Panc1 (cell line): ENCODE results near the gene EIPR1. TPM values are rescaled to one million over a fixed set of nuclear protein-coding genes. Genes with fewer than 3 reads are reported as not detected.

Source experiments
- ATAC-seq: fragments of 200-7000 bp; cut with Tn5 transposase; 2 replicates; pipeline ENCODE4 v1.9.1; 2020; ENCODE audit warnings: mild to moderate bottlenecking, moderate library complexity
- BruUV-seq: library from RNA; stranded (reverse); fragments of 400-500 nt; replicated peaks from 2 replicates; lab custom pipeline; 2021; lab: Mats Ljungman, UMichigan
- CTCF ChIA-PET: fragments of 300-600 bp; sonication (Branson Sonifier 250); formaldehyde crosslinking; loops from one replicate; lab custom pipeline; 2022; ENCODE audit warnings: antibody characterized with exemption; lab: Charles Lee
- POLR2A ChIA-PET: fragments of 300-600 bp; sonication (Branson Sonifier 250); formaldehyde crosslinking; loops from one replicate; lab custom pipeline; 2022; ENCODE audit warnings: antibody characterized with exemption; lab: Charles Lee
- DNase-seq: peaks from one replicate; pipeline ENCODE4 v3.0.0-alpha.2; 2010; ENCODE audit warnings: low read depth, low spot score
- H3K27ac ChIP-seq: 2 replicates; pipeline ENCODE4 v1.5.1; 2011; ENCODE audit warnings: mild to moderate bottlenecking, low read length, inconsistent platforms
- H3K27me3 ChIP-seq: fragments of 200-500 bp; sonication (Bioruptor generic); 2 replicates; pipeline ENCODE4 v1.6.0; 2014; ENCODE audit warnings: low read length, inconsistent platforms; ENCODE audit not compliant: control insufficient read depth, insufficient read depth
- H3K36me3 ChIP-seq: fragments of 200-500 bp; sonication (Bioruptor generic); 2 replicates; pipeline ENCODE4 v1.5.1; 2014; ENCODE audit warnings: inconsistent platforms, mild to moderate bottlenecking, low read length, moderate library complexity; ENCODE audit not compliant: control insufficient read depth, insufficient read depth
- H3K4me1 ChIP-seq: 2 replicates; pipeline ENCODE4 v1.5.1; 2011; ENCODE audit warnings: inconsistent platforms, mild to moderate bottlenecking, low read length, moderate library complexity; ENCODE audit not compliant: control insufficient read depth, insufficient read depth
- H3K4me3 ChIP-seq, 2 experiments: 2 replicates each; pipeline ENCODE4 v1.5.1; 2011 to 2012; ENCODE audit warnings: low read depth in 2 of 2, low read length in 2 of 2, mild to moderate bottlenecking in 2 of 2, inconsistent platforms in 1 of 2, moderate library complexity in 1 of 2
- H3K9me3 ChIP-seq: fragments of 200-500 bp; sonication (Bioruptor generic); 2 replicates; pipeline ENCODE4 v1.5.1; 2014; ENCODE audit warnings: low read depth, mild to moderate bottlenecking, inconsistent platforms, low read length, moderate library complexity; ENCODE audit not compliant: control insufficient read depth, insufficient read depth
- CTCF ChIP-seq: fragments of 450-650 bp; IDR thresholded peaks from 2 replicates; pipeline ENCODE4 v1.5.1; 2017; ENCODE audit warnings: mild to moderate bottlenecking
- POLR2AphosphoS5 ChIP-seq: IDR thresholded peaks from 2 replicates; pipeline ENCODE4 v1.6.1; 2012; ENCODE audit warnings: mild to moderate bottlenecking, low read depth, low read length, moderate library complexity
- REST ChIP-seq, 2 experiments: IDR thresholded peaks; 2 replicates each; pipeline ENCODE4 v1.6.1; 2011 to 2012; ENCODE audit warnings: low read depth in 2 of 2, control low read depth in 1 of 2, low read length in 1 of 2, mild to moderate bottlenecking in 1 of 2, moderate library complexity in 1 of 2; ENCODE audit not compliant: insufficient read depth in 1 of 2
- SIN3A ChIP-seq: IDR thresholded peaks from 2 replicates; pipeline ENCODE4 v1.6.1; 2012; ENCODE audit warnings: low read depth, mild to moderate bottlenecking, low read length, moderate library complexity, borderline replicate concordance; ENCODE audit not compliant: insufficient read depth
- TCF7L2 ChIP-seq: IDR thresholded peaks from 2 replicates; pipeline ENCODE4 v1.6.1; 2011; ENCODE audit warnings: mild to moderate bottlenecking, low read depth, low read length, inconsistent platforms
- in situ Hi-C: cut with HindIII; loops from 2 replicates; pipeline ENCODE4 v1.10.0; 2016; ENCODE audit warnings: low sequenced_read_pairs, low pct_unique_long_range_greater_than_20kb
- intact Hi-C: fragments of 100-400 bp; cut with micrococcal nuclease; formaldehyde crosslinking; loops from one replicate; pipeline ENCODE4 v1.10.0; 2022; ENCODE audit not compliant: unreplicated experiment
- total RNA-seq: library from RNA; stranded (reverse); gene quantifications from one replicate; pipeline ENCODE4 v1.2.1, GENCODE V29; 2021; ENCODE audit not compliant: unreplicated experiment

Gene EIPR1
- total RNA-seq, 1 experiment from 2014 or later: 26.7 TPM

- ATAC-seq: no peak
- intact Hi-C loops: no loop called here
- CTCF ChIA-PET: no interaction called here
- in situ Hi-C loops: no loop called here
- TF ChIP-seq SIN3A (no peak), POLR2AphosphoS5 (no peak), REST (IDR thresholded peaks at IDR 0.05; ENCODE audit: insufficient read depth in 1 of 2, low read depth in 2 of 2, low read length in 1 of 2) (no peak), CTCF (no peak), TCF7L2 (no peak)
- Histone ChIP-seq H3K4me3 (no peak overlapping the region), H3K27ac (no peak overlapping the region), H3K4me1 (no peaks in the 10 kb centered on the region), H3K9me3 (no peaks in the 10 kb centered on the region), H3K36me3 (no peaks in the 10 kb centered on the region), H3K27me3 (no peaks in the 10 kb centered on the region)
- BruUV-seq: no TSS peak
- no peak for DNase-seq
- POLR2A ChIA-PET: no interaction called here
Measured at GRCh38 chr2:3317871-3318590, 59.6 kb downstream of the EIPR1 start.

- in situ Hi-C loops (no loop called here), intact Hi-C loops (no loop called here)
- CTCF ChIA-PET: no interaction called here
- TF ChIP-seq SIN3A (no peak), TCF7L2 (no peak), CTCF (no peak), POLR2AphosphoS5 (no peak), REST (IDR thresholded peaks at IDR 0.05; ENCODE audit: insufficient read depth in 1 of 2, low read depth in 2 of 2, low read length in 1 of 2) (no peak)
- Histone ChIP-seq H3K36me3 (no peaks in the 10 kb centered on the region), H3K4me3 (no peak overlapping the region), H3K4me1 (no peaks in the 10 kb centered on the region), H3K27me3 (no peaks in the 10 kb centered on the region), H3K27ac (no peak overlapping the region), H3K9me3 (no peaks in the 10 kb centered on the region)
- POLR2A ChIA-PET: no interaction called here
- BruUV-seq: no TSS peak
- ATAC-seq (no peak), DNase-seq (no peak)
Measured at GRCh38 chr2:3317277-3317685, 60.3 kb downstream of the EIPR1 start.
